Nasal cavity respiratory epithelium epithelial cell of viscerocranial mucosa (primary cell): Measurements from ENCODE around the gene TBC1D26. TPM values are rescaled to one million over a fixed set of nuclear protein-coding genes. Genes with fewer than 3 reads are reported as not detected.

Source experiments
- total RNA-seq: library from RNA; depleted of rRNA; stranded (reverse); fragments of >200 nt; gene quantifications from 2 replicates; pipeline ENCODE4 v1.2.3, GENCODE V29; 2014

TBC1D26 gene
- total RNA-seq, result under 0.01 and 0.21 TPM in 2 replicates

DNA sequence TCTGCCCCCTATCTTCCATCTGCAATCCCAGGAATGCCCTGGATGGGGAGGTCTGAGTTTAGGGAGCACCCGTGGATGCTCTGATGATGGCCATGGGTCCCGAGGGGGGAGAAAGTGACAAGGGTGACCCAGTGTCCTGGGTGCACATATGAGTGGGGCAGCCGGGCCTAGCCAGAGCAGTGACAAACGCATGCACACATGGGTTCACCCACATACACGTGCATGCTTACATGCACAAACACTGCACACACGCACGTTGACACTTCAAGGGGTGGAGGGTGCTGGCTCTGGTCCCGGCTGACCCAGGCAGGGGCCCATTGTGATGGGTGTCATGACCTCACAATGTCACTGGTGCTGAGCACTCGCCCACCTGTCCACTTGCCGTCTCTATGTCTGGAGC, at the start of gene TBC1D26:
TSS of gene TBC1D26 (plus strand) at position 384 of the 400 bp plus-strand sequence. CDS start 3,066 bp downstream, outside the sequence.

GRCh38 chr17:15683824-15684478, 48.1 kb upstream of the TBC1D26 start, which contains the start of gene TRIM16:
Gene TRIM16, minus strand, starts transcription at chr17:15684311. Its CDS starts 32,702 bp downstream, at chr17:15651609.

GRCh38 chr17:15699413-15699924, 32.6 kb upstream of the TBC1D26 start, which contains the start of gene ZNF286A:
Gene ZNF286A, plus strand, starts transcription at chr17:15699752. Its CDS starts 578 bp downstream, at chr17:15700330.

Other genes with a start within 250 kb of the TBC1D26 start
- gene TVP23C, start 168.8 kb upstream of the TBC1D26 start, total RNA-seq, result 25.8 and 33.8 TPM in 2 replicates
- 1.0 and 3.8 TPM in 2 replicates for gene FBXW10B, start 112.6 kb upstream of the TBC1D26 start, total RNA-seq
- gene TRIM16, start 48.0 kb upstream of the TBC1D26 start, total RNA-seq, result 109 and 152 TPM in 2 replicates
- 32.5 and 35.2 TPM in 2 replicates for gene ZNF286A, start 32.5 kb upstream of the TBC1D26 start, total RNA-seq
- 36.6 and 38.2 TPM in 2 replicates for gene ADORA2B, start 212.8 kb downstream of the TBC1D26 start, total RNA-seq